Stimulated activated CD4-positive, alpha-beta T cell treated with anti-CD3 and anti-CD28 coated beads, Interleukin-12 subunit alpha, Interleukin-12 subunit beta, amount 100 ng/mL, for 48 hours (primary cell): ENCODE measurements around the gene OAS3.
"Not testable (repeated sequence)": the region's sequence is repeated elsewhere in the genome, so short reads cannot be mapped to it uniquely, and the experiment has no call there.

Experiments used
- DNase-seq, 3 donors: peaks; one replicate each; pipeline ENCODE4 v3.0.0-alpha.2; 2020; ENCODE audit warnings: low read depth in 2 of 3, low spot score in 1 of 3

The OAS3 gene

GRCh38 chr12:112919121-112919520 lies 19.2 kb upstream of the OAS3 start:
- no peak for DNase-seq

- no peak for DNase-seq
Measured at GRCh38 chr12:112924986-112925385, 13.3 kb upstream of the OAS3 start.

- not testable (repeated sequence) for DNase-seq
Measured at GRCh38 chr12:112926416-112927033, 11.7 kb upstream of the OAS3 start.

DNA sequence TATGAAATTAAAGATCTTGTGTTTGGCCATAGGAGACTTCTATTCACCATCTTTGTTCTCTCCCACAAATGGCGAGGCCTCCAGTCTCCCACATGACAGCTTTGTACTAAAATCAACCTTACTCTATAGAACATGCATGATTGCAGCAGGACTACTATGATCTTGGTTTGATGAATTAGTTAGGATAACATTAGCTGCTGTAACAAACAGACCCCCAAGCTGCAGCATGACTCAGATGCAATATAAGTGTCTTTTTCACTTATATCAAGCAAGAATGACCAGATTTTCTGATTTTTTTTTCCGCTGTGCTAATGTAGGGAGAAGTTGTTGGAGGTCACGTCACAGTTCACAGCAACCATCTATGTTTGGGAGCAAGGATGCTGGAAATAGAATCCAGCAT lies 10.8 kb upstream of the OAS3 start:
- DNase-seq = no peak

DNA sequence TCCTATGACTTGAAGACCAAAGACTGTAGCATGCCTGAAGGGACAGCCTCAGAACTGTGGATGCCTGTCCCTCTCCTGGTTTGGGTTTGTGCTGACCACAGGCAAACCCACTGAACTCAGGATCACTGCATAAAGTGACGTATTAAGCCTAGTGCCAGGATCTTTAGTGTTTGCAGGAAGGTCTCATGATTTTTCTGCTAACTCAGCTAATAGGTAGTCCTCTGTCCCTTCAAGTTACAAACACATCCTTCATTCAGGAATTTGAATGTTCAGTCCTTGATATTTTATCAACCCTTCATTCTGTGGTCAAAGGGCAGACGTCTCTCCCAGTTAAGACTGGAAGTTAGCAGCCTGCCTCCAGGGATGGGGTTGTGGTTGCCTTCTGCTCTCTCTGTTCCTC lies 10.3 kb upstream of the OAS3 start:
- no peak for DNase-seq

GRCh38 chr12:112928978-112929377 lies 9.3 kb upstream of the OAS3 start:
- no peak for DNase-seq

- no peak for DNase-seq
Measured at GRCh38 chr12:112929715-112930114, 8.6 kb upstream of the OAS3 start.

- no peak for DNase-seq
Measured at GRCh38 chr12:112930350-112930749, 7.9 kb upstream of the OAS3 start.

GRCh38 chr12:112932485-112933128 lies 5.7 kb upstream of the OAS3 start:
- no peak for DNase-seq

DNA sequence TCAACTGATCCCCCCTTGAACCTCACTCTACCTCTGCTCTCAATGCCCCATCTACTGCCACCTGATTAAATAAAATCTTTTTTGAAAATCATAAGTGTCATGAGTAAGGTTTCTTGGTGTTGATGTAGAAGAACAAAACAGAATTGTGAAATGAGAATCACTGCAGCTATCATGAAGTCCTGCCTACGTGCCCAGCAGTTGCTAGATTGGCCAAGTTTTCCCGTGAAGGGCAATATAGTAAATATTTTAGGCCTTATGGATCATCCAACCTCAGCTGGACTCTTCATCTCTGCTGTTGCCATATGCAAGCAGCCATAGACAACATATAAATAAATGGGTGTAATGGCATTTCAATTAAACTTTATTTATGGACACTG lies 5.2 kb upstream of the OAS3 start:
- DNase-seq = no peak

- DNase-seq = no peak
Measured at GRCh38 chr12:112936264-112936663, 2.0 kb upstream of the OAS3 start.

GRCh38 chr12:112936927-112937326 lies 1.3 kb upstream of the OAS3 start:
- no peak for DNase-seq

- DNase-seq = no peak
Measured at GRCh38 chr12:112938751-112939150, 477 bp downstream of the OAS3 start.

- DNase-seq = no peak
Measured at GRCh38 chr12:112939761-112940381, 1.6 kb downstream of the OAS3 start.

DNA sequence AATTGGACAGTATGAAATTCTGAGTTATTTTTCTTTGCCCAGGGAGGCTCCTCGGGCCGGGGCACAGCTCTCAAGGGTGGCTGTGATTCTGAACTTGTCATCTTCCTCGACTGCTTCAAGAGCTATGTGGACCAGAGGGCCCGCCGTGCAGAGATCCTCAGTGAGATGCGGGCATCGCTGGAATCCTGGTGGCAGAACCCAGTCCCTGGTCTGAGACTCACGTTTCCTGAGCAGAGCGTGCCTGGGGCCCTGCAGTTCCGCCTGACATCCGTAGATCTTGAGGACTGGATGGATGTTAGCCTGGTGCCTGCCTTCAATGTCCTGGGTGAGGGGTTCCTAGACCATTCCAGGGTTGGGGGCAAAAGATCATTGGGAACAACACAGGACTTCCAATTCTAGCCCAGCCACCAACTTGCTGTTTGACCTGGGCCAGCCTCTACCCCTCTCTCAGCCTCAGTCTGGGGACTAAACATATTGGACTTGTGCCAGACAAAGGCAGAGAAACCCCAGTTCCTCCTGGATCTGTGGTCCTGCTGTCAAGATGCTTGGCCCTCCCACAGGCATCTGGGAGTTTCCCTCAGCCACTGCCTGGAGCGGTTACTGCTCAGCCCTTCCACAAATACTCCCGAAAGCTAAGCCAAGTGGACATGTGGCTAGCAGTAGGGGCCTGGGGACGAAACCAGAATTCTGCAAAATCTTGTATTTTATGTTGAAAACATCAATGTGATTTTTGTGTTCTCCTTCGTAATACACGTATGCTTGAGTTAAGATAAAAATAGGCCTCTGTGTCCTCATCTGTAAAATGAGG lies 3.5 kb downstream of the OAS3 start:
- DNase-seq = no peak

- no peak for DNase-seq
Measured at GRCh38 chr12:112942572-112942971, 4.3 kb downstream of the OAS3 start.

- no peak for DNase-seq
Measured at GRCh38 chr12:112944024-112944690, 5.9 kb downstream of the OAS3 start.

- DNase-seq = no peak
Measured at GRCh38 chr12:112945515-112945914, 7.2 kb downstream of the OAS3 start.

DNA sequence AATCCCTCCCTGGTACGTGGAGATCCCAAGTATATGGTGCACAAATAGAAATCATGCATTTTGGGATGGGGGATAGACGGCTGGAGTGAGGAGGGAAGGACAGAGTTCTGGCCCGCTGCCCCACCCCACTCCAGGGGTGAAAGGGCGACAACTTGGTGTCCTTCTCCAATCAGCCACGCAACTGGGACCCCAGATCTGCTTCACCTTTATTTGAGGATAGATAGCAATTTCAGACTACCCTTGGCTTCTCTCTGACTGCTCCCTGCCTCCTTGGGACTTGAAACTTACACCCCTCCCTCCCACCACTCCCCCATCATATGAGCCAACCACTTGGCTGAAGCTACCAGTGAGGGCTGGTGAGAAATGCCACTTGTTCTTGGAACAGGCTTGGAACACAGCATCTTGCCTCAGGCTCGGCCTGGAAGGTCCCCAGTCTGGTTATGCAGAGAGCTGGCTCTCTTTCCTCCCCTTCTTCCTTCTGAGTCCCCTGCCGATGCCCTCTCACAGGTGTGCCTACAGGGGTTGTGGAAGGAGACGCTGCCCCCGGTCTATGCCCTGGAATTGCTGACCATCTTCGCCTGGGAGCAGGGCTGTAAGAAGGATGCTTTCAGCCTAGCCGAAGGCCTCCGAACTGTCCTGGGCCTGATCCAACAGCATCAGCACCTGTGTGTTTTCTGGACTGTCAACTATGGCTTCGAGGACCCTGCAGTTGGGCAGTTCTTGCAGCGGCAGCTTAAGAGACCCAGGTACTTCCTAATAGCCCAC lies 8.1 kb downstream of the OAS3 start:
- no peak for DNase-seq

DNA sequence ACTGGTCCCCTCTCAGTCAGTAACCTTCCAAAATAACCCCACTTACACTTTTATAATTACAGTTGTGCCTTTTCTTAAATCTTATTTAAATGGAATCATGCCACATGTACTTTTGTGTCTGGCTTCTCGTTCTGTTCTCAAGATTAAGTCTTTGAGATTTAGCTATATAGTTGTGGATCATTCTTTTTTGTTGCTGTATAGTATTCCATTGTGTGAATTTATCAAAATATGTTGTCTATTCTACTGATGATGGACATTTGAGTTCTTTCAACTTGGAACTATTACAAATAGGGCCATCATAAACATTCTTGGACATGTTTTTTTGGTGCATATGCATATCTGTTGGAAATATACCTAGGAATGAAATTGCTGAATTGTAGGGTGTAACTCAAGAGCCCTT lies 9.0 kb downstream of the OAS3 start:
- DNase-seq = no peak

DNA sequence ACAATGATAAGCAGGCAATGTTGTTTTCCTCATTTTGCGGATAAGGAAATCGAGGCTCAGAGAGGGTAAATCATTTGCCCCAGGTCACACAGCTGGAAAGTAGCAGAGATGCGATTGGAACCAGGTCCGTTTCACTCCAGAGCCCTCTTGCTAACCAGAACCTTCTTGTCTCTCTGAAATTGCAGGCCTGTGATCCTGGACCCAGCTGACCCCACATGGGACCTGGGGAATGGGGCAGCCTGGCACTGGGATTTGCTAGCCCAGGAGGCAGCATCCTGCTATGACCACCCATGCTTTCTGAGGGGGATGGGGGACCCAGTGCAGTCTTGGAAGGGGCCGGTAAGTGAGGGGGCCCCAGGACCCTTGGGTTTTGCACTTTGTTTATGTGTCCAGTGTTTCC lies 9.5 kb downstream of the OAS3 start:
- no peak for DNase-seq
